Dorsolateral prefrontal cortex (tissue), 118 donors: Measurements from ENCODE around the gene GLRX5. TPM values are rescaled to one million over a fixed set of nuclear protein-coding genes. Genes with fewer than 3 reads are reported as not detected.

Experiments used
- total RNA-seq, 120 experiments: library from RNA; stranded (reverse); gene quantifications; one replicate each; pipeline versions ENCODE4 v1.2.3 to v1.2.4, GENCODE V29; 2022

The GLRX5 gene
- total RNA-seq, 120 experiments from 2014 or later: 17.9 to 48.1 (median 33.3) TPM

Other genes with a start within 250 kb of the GLRX5 start
- gene CLMN, start 215.1 kb upstream of the GLRX5 start, total RNA-seq: 100 to 1,000 TPM in 37 of 120 experiments, 10 to 100 TPM in 83; 22.3 to 262 (median 78.6) TPM
- gene SYNE3, start 18.4 kb upstream of the GLRX5 start, total RNA-seq: 10 to 100 TPM in 85 of 120 experiments, 1 to 10 TPM in 35; 5.1 to 41.5 (median 12.5) TPM
- gene TCL1B, start 151.4 kb downstream of the GLRX5 start, total RNA-seq: not detected
- under 1 TPM in 1 of 120 experiments, not detected in 119; 0.47 TPM for gene TCL1A, start 179.1 kb downstream of the GLRX5 start, total RNA-seq